GM12878 (cell line): ENCODE measurements around the gene BBS5.

ENCODE experiments used
- ATF7 ChIP-seq: fragments of 450-650 bp; IDR thresholded peaks from 2 replicates; pipeline ENCODE4 v1.6.1; 2016; ENCODE audit warnings: low read depth, mild to moderate bottlenecking
- CHD2 ChIP-seq: IDR thresholded peaks from 2 replicates; pipeline ENCODE4 v1.6.1; 2011; ENCODE audit warnings: low read depth, low read length, improper control_type of control experiment, borderline replicate concordance
- HDAC2 ChIP-seq: fragments of 200-600 bp; sonication (generic); IDR thresholded peaks from 2 replicates; pipeline ENCODE4 v1.6.1; 2017
- MYC ChIP-seq: IDR thresholded peaks from 2 replicates; pipeline ENCODE4 v1.6.1; 2011; ENCODE audit warnings: mild to moderate bottlenecking, low read length, moderate library complexity, inconsistent platforms; ENCODE audit not compliant: insufficient read depth, insufficient replicate concordance, insufficient read length, severe bottlenecking
- NFIC ChIP-seq: IDR thresholded peaks from 2 replicates; pipeline ENCODE4 v1.6.1; 2012; ENCODE audit warnings: low read depth, mild to moderate bottlenecking, inconsistent platforms, low read length, moderate library complexity
- SREBF1 ChIP-seq: IDR thresholded peaks from 2 replicates; pipeline ENCODE4 v1.6.1; 2012; ENCODE audit warnings: mild to moderate bottlenecking, low read length
- STAT1 ChIP-seq: fragments of 450-650 bp; conservative IDR thresholded peaks from 2 replicates; pipeline ENCODE4 v1.6.1; 2014; ENCODE audit warnings: antibody characterized with exemption, mild to moderate bottlenecking
- TCF12 ChIP-seq: IDR thresholded peaks from 2 replicates; pipeline ENCODE4 v1.6.1; 2011; ENCODE audit warnings: low read depth, mild to moderate bottlenecking, low read length
- ZNF24 ChIP-seq: fragments of 450-650 bp; IDR thresholded peaks from 2 replicates; pipeline ENCODE4 v1.6.1; 2017; ENCODE audit warnings: antibody characterized with exemption, mild to moderate bottlenecking
- ZNF274 ChIP-seq: IDR thresholded peaks from one replicate; pipeline ENCODE4 v1.8.0; 2011; ENCODE audit not compliant: insufficient read length, insufficient read depth
- TF ChIP-seq, protein P1 (sequence below): fragments of 450-650 bp; formaldehyde crosslinking; IDR thresholded peaks from 2 replicates; pipeline ENCODE4 v1.4.0; 2020; ENCODE audit warnings: mild to moderate bottlenecking, moderate library complexity
- TF ChIP-seq, protein P2 (sequence below), 3 experiments: IDR thresholded peaks in 2 of 3; conservative IDR thresholded peaks in 1 of 3; 2 replicates each; pipeline ENCODE4 v1.5.1; 2011; ENCODE audit warnings: low read depth in 3 of 3, low read length in 3 of 3, mild to moderate bottlenecking in 3 of 3, control low read depth in 2 of 3, moderate library complexity in 2 of 3, inconsistent platforms in 1 of 3, mixed read lengths in 1 of 3; ENCODE audit not compliant: control insufficient read depth in 2 of 3, insufficient read depth in 1 of 3; ENCODE audit errors: extremely low read depth in 1 of 3
- TF ChIP-seq, protein P3 (sequence below): fragments of 450-650 bp; IDR thresholded peaks from 2 replicates; pipeline ENCODE4 v1.6.1; 2016; ENCODE audit warnings: mild to moderate bottlenecking, moderate library complexity, borderline replicate concordance
- TF ChIP-seq, protein P4 (sequence below): fragments of 450-650 bp; formaldehyde crosslinking; IDR thresholded peaks from 2 replicates; pipeline ENCODE4 v1.4.0; 2022; ENCODE audit warnings: mild to moderate bottlenecking, moderate library complexity

DNA sequence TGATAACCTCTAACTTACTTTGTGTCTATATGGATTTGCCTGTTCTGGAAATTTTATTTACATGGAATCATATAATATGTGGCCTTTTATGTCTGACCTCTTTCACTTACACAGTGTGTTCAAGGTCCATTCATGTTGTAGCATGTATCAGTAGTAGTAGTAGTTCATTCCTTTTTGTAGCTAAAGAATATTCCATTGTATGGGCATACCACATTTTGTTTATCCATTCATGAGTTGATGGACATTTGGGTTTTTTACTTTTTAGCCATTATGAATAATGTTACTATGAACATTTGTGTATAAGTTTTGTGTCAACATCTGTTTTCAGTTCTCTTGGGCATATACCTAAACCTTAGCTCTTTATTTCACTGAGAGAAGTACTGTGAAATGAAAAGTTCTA, 11.5 kb downstream of the BBS5 start:
- TF ChIP-seq, protein P1, sequence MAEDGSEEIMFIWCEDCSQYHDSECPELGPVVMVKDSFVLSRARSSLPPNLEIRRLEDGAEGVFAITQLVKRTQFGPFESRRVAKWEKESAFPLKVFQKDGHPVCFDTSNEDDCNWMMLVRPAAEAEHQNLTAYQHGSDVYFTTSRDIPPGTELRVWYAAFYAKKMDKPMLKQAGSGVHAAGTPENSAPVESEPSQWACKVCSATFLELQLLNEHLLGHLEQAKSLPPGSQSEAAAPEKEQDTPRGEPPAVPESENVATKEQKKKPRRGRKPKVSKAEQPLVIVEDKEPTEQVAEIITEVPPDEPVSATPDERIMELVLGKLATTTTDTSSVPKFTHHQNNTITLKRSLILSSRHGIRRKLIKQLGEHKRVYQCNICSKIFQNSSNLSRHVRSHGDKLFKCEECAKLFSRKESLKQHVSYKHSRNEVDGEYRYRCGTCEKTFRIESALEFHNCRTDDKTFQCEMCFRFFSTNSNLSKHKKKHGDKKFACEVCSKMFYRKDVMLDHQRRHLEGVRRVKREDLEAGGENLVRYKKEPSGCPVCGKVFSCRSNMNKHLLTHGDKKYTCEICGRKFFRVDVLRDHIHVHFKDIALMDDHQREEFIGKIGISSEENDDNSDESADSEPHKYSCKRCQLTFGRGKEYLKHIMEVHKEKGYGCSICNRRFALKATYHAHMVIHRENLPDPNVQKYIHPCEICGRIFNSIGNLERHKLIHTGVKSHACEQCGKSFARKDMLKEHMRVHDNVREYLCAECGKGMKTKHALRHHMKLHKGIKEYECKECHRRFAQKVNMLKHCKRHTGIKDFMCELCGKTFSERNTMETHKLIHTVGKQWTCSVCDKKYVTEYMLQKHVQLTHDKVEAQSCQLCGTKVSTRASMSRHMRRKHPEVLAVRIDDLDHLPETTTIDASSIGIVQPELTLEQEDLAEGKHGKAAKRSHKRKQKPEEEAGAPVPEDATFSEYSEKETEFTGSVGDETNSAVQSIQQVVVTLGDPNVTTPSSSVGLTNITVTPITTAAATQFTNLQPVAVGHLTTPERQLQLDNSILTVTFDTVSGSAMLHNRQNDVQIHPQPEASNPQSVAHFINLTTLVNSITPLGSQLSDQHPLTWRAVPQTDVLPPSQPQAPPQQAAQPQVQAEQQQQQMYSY: no peak
- TF ChIP-seq TCF12: no peak
- TF ChIP-seq CHD2: no peak
- TF ChIP-seq, protein P2, sequence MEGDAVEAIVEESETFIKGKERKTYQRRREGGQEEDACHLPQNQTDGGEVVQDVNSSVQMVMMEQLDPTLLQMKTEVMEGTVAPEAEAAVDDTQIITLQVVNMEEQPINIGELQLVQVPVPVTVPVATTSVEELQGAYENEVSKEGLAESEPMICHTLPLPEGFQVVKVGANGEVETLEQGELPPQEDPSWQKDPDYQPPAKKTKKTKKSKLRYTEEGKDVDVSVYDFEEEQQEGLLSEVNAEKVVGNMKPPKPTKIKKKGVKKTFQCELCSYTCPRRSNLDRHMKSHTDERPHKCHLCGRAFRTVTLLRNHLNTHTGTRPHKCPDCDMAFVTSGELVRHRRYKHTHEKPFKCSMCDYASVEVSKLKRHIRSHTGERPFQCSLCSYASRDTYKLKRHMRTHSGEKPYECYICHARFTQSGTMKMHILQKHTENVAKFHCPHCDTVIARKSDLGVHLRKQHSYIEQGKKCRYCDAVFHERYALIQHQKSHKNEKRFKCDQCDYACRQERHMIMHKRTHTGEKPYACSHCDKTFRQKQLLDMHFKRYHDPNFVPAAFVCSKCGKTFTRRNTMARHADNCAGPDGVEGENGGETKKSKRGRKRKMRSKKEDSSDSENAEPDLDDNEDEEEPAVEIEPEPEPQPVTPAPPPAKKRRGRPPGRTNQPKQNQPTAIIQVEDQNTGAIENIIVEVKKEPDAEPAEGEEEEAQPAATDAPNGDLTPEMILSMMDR (IDR thresholded peaks at IDR 0.05 in 2 of 3, conservative IDR thresholded peaks at IDR 0.05 in 1 of 3; ENCODE audit: control insufficient read depth in 2 of 3, extremely low read depth in 1 of 3, insufficient read depth in 1 of 3, low read depth in 3 of 3, low read length in 3 of 3): no peak
- TF ChIP-seq, protein P3, sequence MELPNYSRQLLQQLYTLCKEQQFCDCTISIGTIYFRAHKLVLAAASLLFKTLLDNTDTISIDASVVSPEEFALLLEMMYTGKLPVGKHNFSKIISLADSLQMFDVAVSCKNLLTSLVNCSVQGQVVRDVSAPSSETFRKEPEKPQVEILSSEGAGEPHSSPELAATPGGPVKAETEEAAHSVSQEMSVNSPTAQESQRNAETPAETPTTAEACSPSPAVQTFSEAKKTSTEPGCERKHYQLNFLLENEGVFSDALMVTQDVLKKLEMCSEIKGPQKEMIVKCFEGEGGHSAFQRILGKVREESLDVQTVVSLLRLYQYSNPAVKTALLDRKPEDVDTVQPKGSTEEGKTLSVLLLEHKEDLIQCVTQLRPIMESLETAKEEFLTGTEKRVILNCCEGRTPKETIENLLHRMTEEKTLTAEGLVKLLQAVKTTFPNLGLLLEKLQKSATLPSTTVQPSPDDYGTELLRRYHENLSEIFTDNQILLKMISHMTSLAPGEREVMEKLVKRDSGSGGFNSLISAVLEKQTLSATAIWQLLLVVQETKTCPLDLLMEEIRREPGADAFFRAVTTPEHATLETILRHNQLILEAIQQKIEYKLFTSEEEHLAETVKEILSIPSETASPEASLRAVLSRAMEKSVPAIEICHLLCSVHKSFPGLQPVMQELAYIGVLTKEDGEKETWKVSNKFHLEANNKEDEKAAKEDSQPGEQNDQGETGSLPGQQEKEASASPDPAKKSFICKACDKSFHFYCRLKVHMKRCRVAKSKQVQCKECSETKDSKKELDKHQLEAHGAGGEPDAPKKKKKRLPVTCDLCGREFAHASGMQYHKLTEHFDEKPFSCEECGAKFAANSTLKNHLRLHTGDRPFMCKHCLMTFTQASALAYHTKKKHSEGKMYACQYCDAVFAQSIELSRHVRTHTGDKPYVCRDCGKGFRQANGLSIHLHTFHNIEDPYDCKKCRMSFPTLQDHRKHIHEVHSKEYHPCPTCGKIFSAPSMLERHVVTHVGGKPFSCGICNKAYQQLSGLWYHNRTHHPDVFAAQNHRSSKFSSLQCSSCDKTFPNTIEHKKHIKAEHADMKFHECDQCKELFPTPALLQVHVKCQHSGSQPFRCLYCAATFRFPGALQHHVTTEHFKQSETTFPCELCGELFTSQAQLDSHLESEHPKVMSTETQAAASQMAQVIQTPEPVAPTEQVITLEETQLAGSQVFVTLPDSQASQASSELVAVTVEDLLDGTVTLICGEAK: no peak
- TF ChIP-seq ATF7: no peak
- TF ChIP-seq ZNF274: no peak
- TF ChIP-seq HDAC2: no peak
- TF ChIP-seq, protein P4, sequence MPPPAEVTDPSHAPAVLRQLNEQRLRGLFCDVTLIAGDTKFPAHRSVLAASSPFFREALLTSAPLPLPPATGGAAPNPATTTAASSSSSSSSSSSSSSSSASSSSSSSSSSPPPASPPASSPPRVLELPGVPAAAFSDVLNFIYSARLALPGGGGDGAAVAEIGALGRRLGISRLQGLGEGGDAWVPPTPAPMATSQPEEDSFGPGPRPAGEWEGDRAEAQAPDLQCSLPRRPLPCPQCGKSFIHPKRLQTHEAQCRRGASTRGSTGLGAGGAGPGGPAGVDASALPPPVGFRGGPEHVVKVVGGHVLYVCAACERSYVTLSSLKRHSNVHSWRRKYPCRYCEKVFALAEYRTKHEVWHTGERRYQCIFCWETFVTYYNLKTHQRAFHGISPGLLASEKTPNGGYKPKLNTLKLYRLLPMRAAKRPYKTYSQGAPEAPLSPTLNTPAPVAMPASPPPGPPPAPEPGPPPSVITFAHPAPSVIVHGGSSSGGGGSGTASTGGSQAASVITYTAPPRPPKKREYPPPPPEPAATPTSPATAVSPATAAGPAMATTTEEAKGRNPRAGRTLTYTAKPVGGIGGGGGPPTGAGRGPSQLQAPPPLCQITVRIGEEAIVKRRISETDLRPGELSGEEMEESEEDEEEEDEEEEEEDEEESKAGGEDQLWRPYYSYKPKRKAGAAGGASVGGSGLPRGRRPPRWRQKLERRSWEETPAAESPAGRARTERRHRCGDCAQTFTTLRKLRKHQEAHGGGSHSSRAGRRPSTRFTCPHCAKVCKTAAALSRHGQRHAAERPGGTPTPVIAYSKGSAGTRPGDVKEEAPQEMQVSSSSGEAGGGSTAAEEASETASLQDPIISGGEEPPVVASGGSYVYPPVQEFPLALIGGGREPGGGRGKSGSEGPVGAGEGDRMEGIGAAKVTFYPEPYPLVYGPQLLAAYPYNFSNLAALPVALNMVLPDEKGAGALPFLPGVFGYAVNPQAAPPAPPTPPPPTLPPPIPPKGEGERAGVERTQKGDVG (CRISPR knock-in tag): no peak
- no peak for TF ChIP-seq STAT1
- TF ChIP-seq ZNF24: no peak
- TF ChIP-seq MYC: no peak
- no peak for TF ChIP-seq NFIC
- no peak for TF ChIP-seq SREBF1
